OCI-M2 (cell line): ENCODE results near the gene SFXN5.

Experiments used
- DNase-seq: peaks from one replicate; lab custom pipeline; 2025; ENCODE audit not compliant: unreplicated experiment; lab: John Stamatoyannopoulos, UW

Gene SFXN5

DNA sequence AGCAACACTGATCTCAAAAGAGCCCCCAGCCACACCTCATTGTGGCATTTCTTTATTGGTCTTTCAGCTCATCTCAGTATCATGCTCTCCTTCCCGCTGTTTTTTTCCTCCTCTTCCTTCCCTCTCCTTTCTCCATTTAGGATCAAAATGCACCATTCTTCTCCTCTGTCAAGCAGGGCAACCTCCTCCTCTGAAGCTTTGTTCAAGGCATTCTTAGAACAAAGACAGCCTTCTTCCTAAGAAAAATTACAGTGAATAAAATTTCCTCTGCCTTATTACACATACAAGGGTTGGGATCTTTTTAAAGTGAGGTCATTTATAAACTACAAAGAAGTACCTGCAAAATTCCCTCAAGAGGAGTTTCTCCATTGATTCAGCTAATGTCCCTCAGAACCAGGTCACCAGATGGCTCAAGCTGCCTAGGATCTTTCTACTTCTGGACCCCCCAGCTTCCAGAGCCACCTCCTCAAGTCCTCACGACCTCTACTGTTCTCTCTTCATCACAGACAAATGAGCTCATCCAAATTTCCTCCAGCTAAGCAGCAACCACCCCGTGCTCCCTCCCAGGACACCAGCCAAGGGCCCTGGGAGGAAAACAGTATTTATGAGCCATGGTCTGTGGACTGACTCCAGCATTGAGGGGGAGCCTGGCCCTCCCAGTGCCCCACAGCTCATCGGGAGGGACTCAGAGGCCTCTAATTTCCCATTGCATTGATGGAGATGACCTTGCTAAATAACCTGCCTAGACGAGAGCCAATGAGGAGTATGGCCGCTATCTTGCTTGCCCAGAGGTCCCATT, 18.0 kb downstream of the SFXN5 start:
- DNase-seq = no peak

GRCh38 chr2:73050121-73050545, 21.4 kb downstream of the SFXN5 start:
- DNase-seq = no peak

- DNase-seq = no peak
Observed at GRCh38 chr2:73043929-73044832, 27.3 kb downstream of the SFXN5 start.

DNA sequence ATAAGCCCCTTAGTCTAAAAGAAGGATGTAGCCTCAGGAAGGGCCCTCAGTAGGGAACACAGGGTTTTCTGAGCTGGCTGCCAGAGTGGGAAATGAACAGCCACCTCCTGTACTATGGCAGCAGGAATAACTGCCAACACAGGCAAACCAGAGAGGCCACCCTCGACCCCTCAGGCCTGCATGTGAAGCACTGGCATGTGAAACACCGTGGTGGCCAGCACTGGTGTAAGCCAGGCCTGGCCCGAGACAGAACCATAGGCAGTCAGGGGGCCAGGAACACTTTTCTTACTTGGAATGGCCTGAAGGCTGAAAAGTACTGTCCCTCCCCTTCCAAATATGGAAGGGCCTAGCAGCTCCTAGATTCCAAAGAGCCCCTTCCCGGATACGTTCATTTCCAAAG, 28.2 kb downstream of the SFXN5 start:
- DNase-seq = no peak

DNA sequence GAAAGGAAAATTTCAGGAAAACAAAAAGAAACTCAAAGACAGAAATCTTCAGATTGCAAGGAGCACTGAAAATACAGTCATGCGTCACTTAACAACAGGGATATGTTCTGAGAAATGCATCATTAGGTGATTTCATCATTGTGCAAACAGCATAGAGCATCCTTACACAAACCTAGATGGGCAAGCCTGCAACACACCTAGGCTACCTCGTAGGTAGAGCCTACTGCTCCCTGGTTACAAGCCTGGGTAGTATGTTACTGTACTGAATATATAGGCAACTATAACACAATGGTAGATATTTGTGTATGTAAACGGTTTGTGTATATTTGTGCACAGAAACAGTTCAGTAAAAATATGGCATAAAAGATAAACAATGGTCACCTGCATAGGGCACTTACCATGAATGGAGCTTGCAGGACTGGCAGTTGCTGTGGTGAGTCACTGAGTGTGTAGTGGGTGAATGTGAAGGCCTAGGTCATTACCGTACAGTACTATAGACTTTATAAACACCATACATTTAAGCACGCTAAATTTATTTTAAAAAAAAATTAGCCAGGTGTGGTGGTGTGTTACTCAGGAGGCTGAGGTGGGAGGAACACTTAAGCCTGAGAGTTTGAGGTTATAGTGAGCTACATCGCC, 33.4 kb downstream of the SFXN5 start:
- DNase-seq = no peak

DNA sequence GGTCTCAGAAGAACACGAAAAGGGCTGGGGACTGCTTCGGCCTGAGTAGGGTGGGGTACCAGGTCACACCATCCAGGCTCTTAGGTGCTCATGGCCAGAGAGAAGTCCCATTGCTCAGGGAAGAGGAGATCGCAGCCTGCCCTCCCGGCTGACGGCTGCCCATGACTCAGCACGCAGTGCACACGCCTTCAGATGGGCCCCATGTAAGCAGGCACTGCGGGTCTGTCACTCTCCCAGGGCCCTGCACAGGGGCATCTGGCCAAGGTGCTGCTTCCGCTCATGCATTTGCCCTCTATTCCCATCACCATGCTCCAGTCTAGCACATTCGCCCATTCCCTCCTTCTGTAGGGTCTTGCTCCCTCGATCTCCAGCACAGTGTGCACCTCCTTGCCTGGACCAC, 34.7 kb downstream of the SFXN5 start:
- DNase-seq = no peak

GRCh38 chr2:73035899-73036711, 35.4 kb downstream of the SFXN5 start:
- no peak for DNase-seq

- no peak for DNase-seq
Observed at GRCh38 chr2:73034661-73035375, 36.7 kb downstream of the SFXN5 start.

DNA sequence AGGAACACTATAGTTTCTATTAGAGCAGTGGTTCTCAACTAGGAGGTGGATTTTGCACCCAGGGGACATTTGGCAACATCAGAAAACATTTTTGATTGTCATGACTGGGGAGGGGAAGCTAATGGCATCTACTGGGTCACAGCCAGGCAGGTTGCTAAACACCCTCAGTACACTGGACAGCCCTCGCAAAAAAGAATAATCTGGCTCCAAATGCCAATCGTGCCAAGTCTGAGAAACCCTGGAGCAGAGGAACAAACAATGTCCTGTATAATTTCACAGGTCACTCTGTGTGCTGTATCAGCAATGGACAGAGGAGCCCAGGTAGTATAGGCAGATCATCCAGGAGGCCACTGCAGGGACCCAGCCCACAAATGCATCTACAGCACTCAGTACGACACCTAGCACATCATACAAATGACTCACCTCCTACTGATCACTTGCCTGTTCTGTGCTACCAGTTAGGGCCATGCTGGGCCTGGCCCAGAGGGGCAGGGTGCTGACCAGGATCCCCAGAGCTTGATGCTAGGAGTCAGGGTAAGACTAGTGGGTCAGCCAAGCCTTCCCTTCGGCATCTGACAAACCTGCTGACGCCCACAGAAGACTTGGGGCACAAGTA, 37.6 kb downstream of the SFXN5 start:
- no peak for DNase-seq

GRCh38 chr2:73033142-73033765, 38.3 kb downstream of the SFXN5 start:
- DNase-seq = no peak

- DNase-seq = no peak
Observed at GRCh38 chr2:73032702-73033097, 38.8 kb downstream of the SFXN5 start.

- no peak for DNase-seq
Observed at GRCh38 chr2:73031725-73032701, 39.5 kb downstream of the SFXN5 start.

DNA sequence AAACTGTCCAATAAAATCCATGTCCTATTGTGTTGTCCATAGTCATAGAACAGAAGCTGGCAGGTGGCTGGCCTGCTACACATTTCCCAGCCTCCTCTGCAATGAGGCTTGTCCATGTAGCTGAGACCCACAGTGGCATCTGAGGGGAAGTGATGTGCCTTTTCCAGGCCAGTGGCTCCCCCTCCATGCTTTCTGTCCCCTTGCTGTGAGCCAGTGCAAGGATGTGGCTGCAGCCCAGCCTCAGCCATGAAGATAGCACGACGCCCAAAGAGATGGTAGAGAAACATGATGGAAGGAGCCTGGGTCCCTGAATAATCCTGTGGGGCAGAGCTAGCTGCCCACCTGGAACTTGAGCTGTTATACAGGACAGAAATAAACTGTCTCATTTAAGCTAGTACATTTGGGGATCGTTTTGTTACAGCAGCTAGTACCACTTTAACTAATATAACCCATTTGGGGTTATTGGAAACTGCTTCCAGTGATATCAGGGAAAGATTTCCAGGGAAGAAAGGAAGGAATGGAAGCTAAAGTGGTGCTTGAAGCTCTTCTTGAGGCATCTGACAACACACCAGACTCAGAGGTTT, 40.3 kb downstream of the SFXN5 start:
- DNase-seq = no peak

- no peak for DNase-seq
Observed at GRCh38 chr2:73028841-73029240, 42.7 kb downstream of the SFXN5 start.

GRCh38 chr2:73027340-73027739, 44.2 kb downstream of the SFXN5 start:
- no peak for DNase-seq

GRCh38 chr2:73023497-73023896, 48.0 kb downstream of the SFXN5 start:
- no peak for DNase-seq

DNA sequence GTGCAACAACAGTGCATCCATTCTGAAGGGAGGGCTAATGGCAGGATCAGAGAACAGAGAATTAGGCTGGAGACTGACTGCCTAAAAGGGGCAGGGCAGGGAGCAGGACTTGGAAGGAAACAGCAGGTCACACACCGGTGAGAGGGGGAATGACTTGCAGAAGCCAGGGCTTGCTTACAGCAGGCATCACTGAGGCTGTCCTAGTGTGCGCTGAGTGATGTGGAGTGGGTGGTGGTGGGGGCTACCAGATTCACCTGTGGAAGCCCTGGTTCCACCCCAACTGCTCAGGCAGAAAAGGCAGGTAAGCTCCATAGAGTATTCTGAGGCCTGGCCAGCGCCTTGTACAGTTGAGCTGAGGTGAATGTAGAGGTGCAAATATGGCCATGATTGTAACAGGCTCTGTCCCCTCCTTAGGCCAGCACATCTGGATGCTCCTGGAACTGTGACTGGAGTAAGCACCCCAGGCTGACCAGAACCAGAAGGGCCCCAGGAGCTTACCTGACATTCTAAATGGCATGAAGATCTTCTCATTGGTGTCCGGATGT, 49.4 kb downstream of the SFXN5 start:
- DNase-seq = no peak
